Activated B cell treated with CpG ODN at 0.5 μM for 24 hours (primary cell): ENCODE data around the gene LPP. TPM values are rescaled to one million over a fixed set of nuclear protein-coding genes. Genes with fewer than 3 reads are reported as not detected.

Experiments
- ATAC-seq: fragments of 200-7000 bp; cut with Tn5 transposase; one replicate; pipeline ENCODE4 v1.10.0; 2021; ENCODE audit warnings: low read depth, mild to moderate bottlenecking, moderate library complexity
- CTCF ChIA-PET: fragments of 350-600 bp; sonication (Branson Sonifier 250); formaldehyde crosslinking; loops from one replicate; lab custom pipeline; 2021; ENCODE audit warnings: antibody characterized with exemption; lab: Charles Lee
- POLR2A ChIA-PET: fragments of 350-600 bp; sonication (Branson Sonifier 250); formaldehyde crosslinking; loops from one replicate; lab custom pipeline; 2021; ENCODE audit warnings: antibody characterized with exemption; lab: Charles Lee
- DNase-seq: peaks from one replicate; pipeline ENCODE4 v3.0.0; 2022
- H3K27ac Mint-ChIP-seq: one replicate; pipeline ENCODE4 v1.8.0; 2020; ENCODE audit warnings: mixed read lengths
- H3K27me3 Mint-ChIP-seq: one replicate; pipeline ENCODE4 v1.8.0; 2021; ENCODE audit warnings: mixed read lengths
- H3K36me3 Mint-ChIP-seq: one replicate; pipeline ENCODE4 v1.8.0; 2021; ENCODE audit warnings: low read depth, mixed read lengths
- H3K4me1 Mint-ChIP-seq: one replicate; pipeline ENCODE4 v1.8.0; 2021; ENCODE audit warnings: mixed read lengths
- H3K4me3 Mint-ChIP-seq: one replicate; pipeline ENCODE4 v1.8.0; 2020; ENCODE audit warnings: mild to moderate bottlenecking, mixed read lengths
- H3K9me3 Mint-ChIP-seq: one replicate; pipeline ENCODE4 v1.8.0; 2020; ENCODE audit warnings: mixed read lengths
- CTCF ChIP-seq: fragments of 200-600 bp; IDR thresholded peaks from one replicate; pipeline ENCODE4 v1.8.0; 2022; ENCODE audit warnings: antibody characterized with exemption, mild to moderate bottlenecking
- intact Hi-C: fragments of 100-400 bp; cut with micrococcal nuclease; formaldehyde crosslinking; loops from one replicate; pipeline ENCODE4 v1.15.1; 2024
- total RNA-seq: library from RNA; stranded (reverse); gene quantifications from 2 replicates; pipeline ENCODE4 v1.2.3, GENCODE V29; 2022

The LPP gene
- total RNA-seq, 1 donor from 2014 or later: 60.1 TPM

- H3K4me3 Mint-ChIP-seq: no peak overlapping the region
- no peak for TF ChIP-seq CTCF
- no peaks in the 10 kb centered on the region for H3K27me3 Mint-ChIP-seq
- intact Hi-C loops: loop anchor here (2.0 kb wide), 1 partner anchor 17 kb away; no protein-coding TSS in a partner anchor
- DNase-seq (no peak), ATAC-seq (no peak)
- CTCF ChIA-PET: no interaction called here
- peaks cover 8% of the 10 kb centered on the region for H3K36me3 Mint-ChIP-seq
- POLR2A ChIA-PET: interaction anchor here (0.6 to 1.2 kb wide), 3 partner anchors 17 to 584 kb away, joined by 3 to 5 read pairs (median 4); no protein-coding TSS in a partner anchor
- H3K27ac Mint-ChIP-seq: no peak overlapping the region
- peaks cover 55% of the 10 kb centered on the region for H3K4me1 Mint-ChIP-seq
- H3K9me3 Mint-ChIP-seq: peaks cover 3% of the 10 kb centered on the region
These were observed 173.5 kb downstream of the LPP start for GRCh38 chr3:188327433-188327832.

GRCh38 chr3:188330138-188330537 is 176.2 kb downstream of the LPP start:
- Mint-ChIP-seq H3K9me3 (no peaks in the 10 kb centered on the region), H3K36me3 (peaks cover 5% of the 10 kb centered on the region), H3K4me1 (peaks cover 33% of the 10 kb centered on the region), H3K4me3 (peak overlapping the region; percentile 4), H3K27me3 (no peaks in the 10 kb centered on the region), H3K27ac (peak overlapping the region; percentile 7)
- POLR2A ChIA-PET: no interaction called here
- CTCF ChIA-PET: no interaction called here
- no peak for TF ChIP-seq CTCF
- intact Hi-C loops: no loop called here
- no peak for DNase-seq
- ATAC-seq: no peak

GRCh38 chr3:188331166-188331565 is 177.2 kb downstream of the LPP start:
- H3K9me3 Mint-ChIP-seq: no peaks in the 10 kb centered on the region
- peaks cover 3% of the 10 kb centered on the region for H3K36me3 Mint-ChIP-seq
- POLR2A ChIA-PET: interaction anchor here (0.6 to 0.8 kb wide), 2 partner anchors 19 to 91 kb away, joined by 3 to 4 read pairs; no protein-coding TSS in a partner anchor
- peaks cover 34% of the 10 kb centered on the region for H3K4me1 Mint-ChIP-seq
- ATAC-seq (no peak), DNase-seq (no peak)
- no peak overlapping the region for H3K27ac Mint-ChIP-seq
- intact Hi-C loops: no loop called here
- no peaks in the 10 kb centered on the region for H3K27me3 Mint-ChIP-seq
- CTCF ChIA-PET: no interaction called here
- no peak for TF ChIP-seq CTCF
- no peak overlapping the region for H3K4me3 Mint-ChIP-seq

- DNase-seq (no peak), ATAC-seq (no peak)
- ChIA-PET POLR2A (interaction anchor here (0.8 kb wide), 1 partner anchor 18 kb away, joined by 4 read pairs; no protein-coding TSS in a partner anchor), CTCF (no interaction called here)
- Mint-ChIP-seq H3K36me3 (peaks cover 1% of the 10 kb centered on the region), H3K4me1 (peaks cover 26% of the 10 kb centered on the region), H3K4me3 (no peak overlapping the region), H3K27ac (no peak overlapping the region), H3K9me3 (no peaks in the 10 kb centered on the region), H3K27me3 (no peaks in the 10 kb centered on the region)
- intact Hi-C loops: no loop called here
- TF ChIP-seq CTCF: no peak
These were observed 178.1 kb downstream of the LPP start for GRCh38 chr3:188332085-188332484.

- no peak overlapping the region for H3K27ac Mint-ChIP-seq
- DNase-seq (no peak), ATAC-seq (no peak)
- peaks cover 1% of the 10 kb centered on the region for H3K36me3 Mint-ChIP-seq
- POLR2A ChIA-PET: interaction anchor here (0.6 kb wide), 1 partner anchor 591 kb away, joined by 8 read pairs; the partner anchor contains the start of gene BCL6
- CTCF ChIA-PET: no interaction called here
- no peaks in the 10 kb centered on the region for H3K9me3 Mint-ChIP-seq
- intact Hi-C loops: loop anchor here (2.0 kb wide), 1 partner anchor 13 kb away; no protein-coding TSS in a partner anchor
- TF ChIP-seq CTCF: no peak
- peaks cover 33% of the 10 kb centered on the region for H3K4me1 Mint-ChIP-seq
- no peaks in the 10 kb centered on the region for H3K27me3 Mint-ChIP-seq
- no peak overlapping the region for H3K4me3 Mint-ChIP-seq
These were observed 181.7 kb downstream of the LPP start for GRCh38 chr3:188335656-188336055.
